Activated CD4-positive, alpha-beta T cell treated with anti-CD3 and anti-CD28 coated beads, Interleukin-2, amount 50 U/mL, for 4 hours (primary cell): ENCODE measurements around the gene DYSF.

Experiments
- DNase-seq, 2 experiments: peaks; one replicate each; pipeline ENCODE4 v3.0.0-alpha.2; 2020

The DYSF gene

GRCh38 chr2:71697106-71698004 lies 244.0 kb downstream of the DYSF start:
- DNase-seq, result no peak

- DNase-seq, result no peak
Measured at GRCh38 chr2:71699428-71699827, 246.1 kb downstream of the DYSF start.

GRCh38 chr2:71700041-71700657 lies 246.8 kb downstream of the DYSF start:
- DNase-seq, result no peak

- no peak for DNase-seq
Measured at GRCh38 chr2:71700658-71701397, 247.5 kb downstream of the DYSF start.

GRCh38 chr2:71702071-71702970 lies 249.0 kb downstream of the DYSF start:
- DNase-seq, result no peak

- DNase-seq, result no peak
Measured at GRCh38 chr2:71702971-71703898, 249.9 kb downstream of the DYSF start.

- DNase-seq, result no peak
Measured at GRCh38 chr2:71704131-71704561, 250.8 kb downstream of the DYSF start.

- no peak for DNase-seq
Measured at GRCh38 chr2:71704688-71705087, 251.3 kb downstream of the DYSF start.

- no peak for DNase-seq
Measured at GRCh38 chr2:71705171-71705960, 252.0 kb downstream of the DYSF start.

- DNase-seq, result no peak
Measured at GRCh38 chr2:71706121-71706520, 252.8 kb downstream of the DYSF start.

GRCh38 chr2:71706836-71707235 lies 253.5 kb downstream of the DYSF start:
- no peak for DNase-seq

GRCh38 chr2:71710367-71711132 lies 257.2 kb downstream of the DYSF start:
- no peak for DNase-seq

- DNase-seq, result no peak
Measured at GRCh38 chr2:71711133-71711855, 257.9 kb downstream of the DYSF start.

GRCh38 chr2:71712158-71712818 lies 258.9 kb downstream of the DYSF start:
- DNase-seq, result no peak

- DNase-seq, result no peak
Measured at GRCh38 chr2:71713581-71714580, 260.5 kb downstream of the DYSF start.

GRCh38 chr2:71714601-71715240 lies 261.4 kb downstream of the DYSF start:
- DNase-seq, result no peak
